Measurements from ENCODE around the gene TRIB2. TPM values are rescaled to one million over a fixed set of nuclear protein-coding genes. Genes with fewer than 3 reads are reported as not detected.
A peak's percentile ranks its signal among the peaks of the same experiment; 100 is the strongest.

Gene TRIB2
- polyA plus RNA-seq, 4 donors: 173 to 219 (median 198) TPM

- no peak for DNase-seq (ENCODE audit: low read depth in 4 of 4, low spot score in 2 of 4)
Measured at GRCh38 chr2:12694990-12695774, 21.6 kb upstream of the TRIB2 start.

- no peak for DNase-seq (ENCODE audit: low read depth in 4 of 4, low spot score in 2 of 4)
Measured at GRCh38 chr2:12697617-12698016, 19.1 kb upstream of the TRIB2 start.

GRCh38 chr2:12700989-12701388 is 15.7 kb upstream of the TRIB2 start:
- no peak for DNase-seq (ENCODE audit: low read depth in 4 of 4, low spot score in 2 of 4)

GRCh38 chr2:12701786-12702167 is 15.0 kb upstream of the TRIB2 start:
- no peak for DNase-seq (ENCODE audit: low read depth in 4 of 4, low spot score in 2 of 4)

GRCh38 chr2:12702168-12703121 is 14.3 kb upstream of the TRIB2 start:
- DNase-seq (ENCODE audit: low read depth in 4 of 4, low spot score in 2 of 4): no peak

GRCh38 chr2:12704378-12704777 is 12.4 kb upstream of the TRIB2 start:
- DNase-seq (ENCODE audit: low read depth in 4 of 4, low spot score in 2 of 4): no peak

- DNase-seq (ENCODE audit: low read depth in 4 of 4, low spot score in 2 of 4): no peak
Measured at GRCh38 chr2:12705230-12705629, 11.5 kb upstream of the TRIB2 start.

GRCh38 chr2:12705742-12706141 is 11.0 kb upstream of the TRIB2 start:
- no peak for DNase-seq (ENCODE audit: low read depth in 4 of 4, low spot score in 2 of 4)

GRCh38 chr2:12708508-12709206 is 8.1 kb upstream of the TRIB2 start:
- no peak for DNase-seq (ENCODE audit: low read depth in 4 of 4, low spot score in 2 of 4)

GRCh38 chr2:12709207-12709522 is 7.6 kb upstream of the TRIB2 start:
- no peak for DNase-seq (ENCODE audit: low read depth in 4 of 4, low spot score in 2 of 4)

GRCh38 chr2:12710301-12710700 is 6.4 kb upstream of the TRIB2 start:
- no peak for DNase-seq (ENCODE audit: low read depth in 4 of 4, low spot score in 2 of 4)

GRCh38 chr2:12711339-12711738 is 5.4 kb upstream of the TRIB2 start:
- DNase-seq (ENCODE audit: low read depth in 4 of 4, low spot score in 2 of 4): no peak

GRCh38 chr2:12712881-12713280 is 3.9 kb upstream of the TRIB2 start:
- DNase-seq (ENCODE audit: low read depth in 4 of 4, low spot score in 2 of 4): no peak

GRCh38 chr2:12714391-12715221 is 2.1 kb upstream of the TRIB2 start:
- DNase-seq (ENCODE audit: low read depth in 4 of 4, low spot score in 2 of 4): no peak

GRCh38 chr2:12715258-12716031 is 1.3 kb upstream of the TRIB2 start:
- no peak for DNase-seq (ENCODE audit: low read depth in 4 of 4, low spot score in 2 of 4)

GRCh38 chr2:12716032-12716281 is 779 bp upstream of the TRIB2 start:
- DNase-seq (ENCODE audit: low read depth in 4 of 4, low spot score in 2 of 4): peak in 2 of 4 donors; percentile 78 to 88

- DNase-seq (ENCODE audit: low read depth in 4 of 4, low spot score in 2 of 4): no peak
Measured at GRCh38 chr2:12717191-12718014, 667 bp downstream of the TRIB2 start.

- DNase-seq (ENCODE audit: low read depth in 4 of 4, low spot score in 2 of 4): no peak
Measured at GRCh38 chr2:12718015-12718671, 1.4 kb downstream of the TRIB2 start.
